Smooth muscle cell (in vitro differentiated cells): ENCODE measurements around the gene TSEN54. TPM values are rescaled to one million over a fixed set of nuclear protein-coding genes. Genes with fewer than 3 reads are reported as not detected.

Source experiments
- DNase-seq: peaks from one replicate; lab custom pipeline; 2025; ENCODE audit not compliant: unreplicated experiment; lab: John Stamatoyannopoulos, UW
- H2AFZ ChIP-seq: fragments of 200-600 bp; sonication (generic); 2 replicates; pipeline ENCODE4 v1.6.0; 2016; ENCODE audit warnings: antibody characterized with exemption, low read depth, mild to moderate bottlenecking
- H3F3A ChIP-seq: fragments of 200-600 bp; sonication (generic); 2 replicates; pipeline ENCODE4 v1.6.0; 2017; ENCODE audit warnings: antibody characterized with exemption, low read depth
- H3K27ac ChIP-seq: fragments of 200-600 bp; sonication (generic); 2 replicates; pipeline ENCODE4 v1.5.1; 2016; ENCODE audit warnings: low read depth, mild to moderate bottlenecking
- H3K27me3 ChIP-seq: fragments of 200-600 bp; sonication (generic); 2 replicates; pipeline ENCODE4 v1.6.1; 2016; ENCODE audit warnings: low read depth, mild to moderate bottlenecking
- H3K36me3 ChIP-seq: fragments of 200-600 bp; sonication (generic); 2 replicates; pipeline ENCODE4 v1.5.1; 2016; ENCODE audit warnings: low read depth
- H3K4me1 ChIP-seq: fragments of 200-600 bp; sonication (generic); 2 replicates; pipeline ENCODE4 v1.5.1; 2016; ENCODE audit warnings: low read depth
- H3K4me2 ChIP-seq: fragments of 200-600 bp; sonication (generic); 2 replicates; pipeline ENCODE4 v1.6.0; 2016; ENCODE audit warnings: mild to moderate bottlenecking
- H3K4me3 ChIP-seq: fragments of 200-600 bp; sonication (generic); 2 replicates; pipeline ENCODE4 v1.5.1; 2016; ENCODE audit warnings: mild to moderate bottlenecking
- H3K79me2 ChIP-seq: fragments of 200-600 bp; sonication (generic); 2 replicates; pipeline ENCODE4 v1.6.0; 2016; ENCODE audit warnings: low read depth, mild to moderate bottlenecking
- H3K9ac ChIP-seq: fragments of 200-600 bp; sonication (generic); 2 replicates; pipeline ENCODE4 v1.6.0; 2016; ENCODE audit warnings: low read depth
- H3K9me3 ChIP-seq: fragments of 200-600 bp; sonication (generic); replicated peaks from 2 replicates; pipeline ENCODE4 v1.5.1; 2016; ENCODE audit warnings: low read depth
- H4K20me1 ChIP-seq: fragments of 200-600 bp; sonication (generic); 2 replicates; pipeline ENCODE4 v1.6.0; 2016; ENCODE audit warnings: low read depth
- CTCF ChIP-seq: fragments of 200-600 bp; sonication (generic); IDR thresholded peaks from 2 replicates; pipeline ENCODE4 v1.5.1; 2017; ENCODE audit warnings: borderline replicate concordance, mild to moderate bottlenecking, antibody characterized with exemption; ENCODE audit not compliant: insufficient read depth, poor library complexity, severe bottlenecking
- WGBS: methylation state at CpG from one replicate; pipeline ENCODE4 v1.1.7; 2016; ENCODE audit warnings: low lambda C conversion rate; 5-methylcytosine and 5-hydroxymethylcytosine counted together
- polyA plus RNA-seq: library from polyadenylated mRNA; unstranded; fragments of >200 nt; fragmentation: Nextera tagmentation; extraction: Ambion mirVana; gene quantifications from 2 replicates; pipeline ENCODE4 v1.2.1, GENCODE V29; 2016
- total RNA-seq: library from RNA; depleted of rRNA; stranded (reverse); fragments of >200 nt; gene quantifications from 2 replicates; pipeline ENCODE4 v1.2.3, GENCODE V29; 2014

Gene TSEN54
- total and polyA plus RNA-seq, 2 experiments from 2014 or later = 15.1 TPM

GRCh38 chr17:75478508-75478907 is 37.8 kb upstream of the TSEN54 start:
- H3F3A ChIP-seq = peaks cover 6% of the 10 kb centered on the region
- no peak overlapping the region for H3K4me2 ChIP-seq
- no peak overlapping the region for H2AFZ ChIP-seq
- no peak overlapping the region for H3K27ac ChIP-seq
- peaks cover 93% of the 10 kb centered on the region for H4K20me1 ChIP-seq
- H3K4me1 ChIP-seq = peaks cover 33% of the 10 kb centered on the region
- no peak overlapping the region for H3K9ac ChIP-seq
- DNase-seq = no peak
- TF ChIP-seq CTCF = no peak
- 50% methylated on average over 7 of the region's 7 CpGs for WGBS
- no peaks in the 10 kb centered on the region for H3K9me3 ChIP-seq
- H3K79me2 ChIP-seq = no peaks in the 10 kb centered on the region
- H3K36me3 ChIP-seq = no peaks in the 10 kb centered on the region
- no peaks in the 10 kb centered on the region for H3K27me3 ChIP-seq
- no peak overlapping the region for H3K4me3 ChIP-seq

- Histone ChIP-seq H3K27ac (no peak overlapping the region), H3K27me3 (no peaks in the 10 kb centered on the region), H4K20me1 (peaks cover 96% of the 10 kb centered on the region), H3K9ac (no peak overlapping the region), H3K79me2 (no peaks in the 10 kb centered on the region), H2AFZ (no peak overlapping the region), H3K4me2 (no peak overlapping the region), H3K9me3 (no peaks in the 10 kb centered on the region), H3K4me3 (no peak overlapping the region), H3F3A (peaks cover 6% of the 10 kb centered on the region), H3K36me3 (no peaks in the 10 kb centered on the region), H3K4me1 (peaks cover 33% of the 10 kb centered on the region)
- DNase-seq = no peak
- WGBS = 70% methylated on average over 6 of the region's 6 CpGs
- TF ChIP-seq CTCF = no peak
Observed at GRCh38 chr17:75480281-75480680, 36.0 kb upstream of the TSEN54 start.

GRCh38 chr17:75481194-75482068 is 34.9 kb upstream of the TSEN54 start:
- no peak overlapping the region for H3K9ac ChIP-seq
- peak overlapping the region; percentile 51 for H3K4me2 ChIP-seq
- H3F3A ChIP-seq = peaks cover 6% of the 10 kb centered on the region

More at GRCh38 chr17:75481194-75482068, 34.9 kb upstream of the TSEN54 start:
- no peak for TF ChIP-seq CTCF
- H3K36me3 ChIP-seq = no peaks in the 10 kb centered on the region
- H3K79me2 ChIP-seq = no peaks in the 10 kb centered on the region
- peaks cover 96% of the 10 kb centered on the region for H4K20me1 ChIP-seq
- WGBS = 37% methylated on average over 13 of the region's 13 CpGs
- DNase-seq = no peak
- peaks cover 32% of the 10 kb centered on the region for H3K4me1 ChIP-seq
- H3K9me3 ChIP-seq = no peaks in the 10 kb centered on the region
- no peaks in the 10 kb centered on the region for H3K27me3 ChIP-seq
- no peak overlapping the region for H3K4me3 ChIP-seq
- no peak overlapping the region for H2AFZ ChIP-seq
- H3K27ac ChIP-seq = no peak overlapping the region
